Activated CD4-positive, alpha-beta T cell treated with anti-CD3 and anti-CD28 coated beads, Interleukin-10, Interleukin-2, amounts not matched to agents 100 ng/mL and 50 ng/mL, durations not matched to agents 16 hours and 8 hours (primary cell): ENCODE results near the gene KRTAP6-2.

Experiments
- DNase-seq: peaks from one replicate; pipeline ENCODE4 v3.0.0-alpha.2; 2020

KRTAP6-2 gene

GRCh38 chr21:30563630-30564029 is 35.1 kb downstream of the KRTAP6-2 start:
- DNase-seq, result no peak

GRCh38 chr21:30563072-30563471 is 35.6 kb downstream of the KRTAP6-2 start:
- DNase-seq, result no peak

DNA sequence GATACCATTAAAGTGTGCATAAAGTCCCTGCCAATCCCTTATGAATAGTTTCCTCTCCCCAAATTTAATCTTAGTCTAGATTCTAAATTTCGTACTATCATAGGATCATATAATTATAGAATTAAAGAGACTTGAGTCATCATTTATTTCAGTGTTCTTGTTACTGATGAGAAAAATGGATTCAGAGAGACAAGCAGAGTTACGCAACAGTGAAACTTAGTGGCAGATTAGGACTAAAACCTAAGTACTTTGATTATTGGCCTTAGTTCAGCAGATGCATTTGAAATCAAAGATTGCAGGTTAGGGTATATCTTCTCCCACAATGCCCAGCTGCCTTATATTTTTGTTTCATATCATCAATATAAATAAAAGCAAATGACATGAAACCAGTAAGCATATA is 36.7 kb downstream of the KRTAP6-2 start:
- DNase-seq, result no peak

- no peak for DNase-seq
Measured at GRCh38 chr21:30561264-30561895, 37.3 kb downstream of the KRTAP6-2 start, which contains the start of gene KRTAP19-7. TSS of gene KRTAP19-7 (minus strand) at chr21:30561314. CDS start at chr21:30561289, 25 bp downstream.

- DNase-seq, result no peak
Measured at GRCh38 chr21:30555095-30555494, 43.6 kb downstream of the KRTAP6-2 start.

DNA sequence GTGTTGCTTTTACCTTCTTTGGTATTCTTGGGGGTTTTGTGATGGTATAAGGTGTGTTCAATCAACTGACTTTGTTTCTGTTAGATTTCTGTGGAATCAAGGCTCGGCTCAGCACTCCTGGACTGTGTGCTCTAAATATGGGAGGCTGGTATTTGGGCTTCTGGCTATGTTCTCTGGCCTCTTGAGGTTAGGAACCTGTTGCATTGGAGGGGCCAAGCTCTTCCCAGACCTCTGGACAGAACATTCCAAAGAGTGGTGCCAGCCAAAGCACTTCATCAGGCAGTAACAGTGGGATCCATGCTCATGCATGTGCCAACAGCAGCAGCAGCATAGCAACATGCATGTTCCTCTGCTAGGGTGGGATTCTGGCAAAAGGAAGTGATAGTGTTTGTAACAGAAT is 45.9 kb downstream of the KRTAP6-2 start:
- no peak for DNase-seq
